Right lung (tissue), 5 donors: Measurements from ENCODE around the gene RCVRN. TPM values are rescaled to one million over a fixed set of nuclear protein-coding genes. Genes with fewer than 3 reads are reported as not detected.

Experiments
- DNase-seq, 2 donors: peaks; one replicate each; pipeline ENCODE4 v3.0.0-alpha.2; 2013
- polyA plus RNA-seq, 5 donors: library from polyadenylated mRNA; unstranded; fragments of 120-200 nt; gene quantifications; one replicate each; pipeline versions ENCODE4 v1.2.1 to v1.2.3, GENCODE V29; 2013; ENCODE audit warnings: inconsistent platforms in 1 of 5, low replicate concordance in 1 of 5; ENCODE audit not compliant: insufficient read length in 5 of 5, insufficient read depth in 1 of 5

Gene RCVRN
- polyA plus RNA-seq, 5 donors = 0.25 to 0.78 (median 0.48) TPM

- no peak for DNase-seq
Observed at GRCh38 chr17:9850151-9850550, 54.9 kb downstream of the RCVRN start.

Other genes with a start within 250 kb of the RCVRN start
- gene DHRS7C, start 113.7 kb downstream of the RCVRN start, polyA plus RNA-seq = 1 to 10 TPM in 1 of 5 donors, not detected in 4; 4.4 TPM
- not detected for gene GSG1L2, start 83.2 kb downstream of the RCVRN start, polyA plus RNA-seq
- 1 to 10 TPM; 1.4 to 2.8 (median 2.4) TPM for gene GLP2R, start 79.3 kb downstream of the RCVRN start, polyA plus RNA-seq